OCI-LY7 (cell line): ENCODE measurements around the gene SLC16A10. TPM values are rescaled to one million over a fixed set of nuclear protein-coding genes. Genes with fewer than 3 reads are reported as not detected.

Experiments
- BruUV-seq: library from RNA; stranded (reverse); fragments of 400-500 nt; replicated peaks from 2 replicates; lab custom pipeline; 2021; lab: Mats Ljungman, UMichigan
- CTCF ChIA-PET: fragments of 300-600 bp; sonication (Branson Sonifier 250); formaldehyde crosslinking; loops from one replicate; lab custom pipeline; 2022; ENCODE audit warnings: antibody characterized with exemption; ENCODE audit not compliant: unreplicated experiment; lab: Charles Lee
- POLR2A ChIA-PET: fragments of 300-600 bp; sonication (Branson Sonifier 250); formaldehyde crosslinking; loops from one replicate; lab custom pipeline; 2022; ENCODE audit warnings: antibody characterized with exemption; lab: Charles Lee
- DNase-seq: peaks from one replicate; pipeline ENCODE4 v3.0.0-alpha.2; 2015; ENCODE audit warnings: low spot score
- H2AFZ ChIP-seq: fragments of 200-600 bp; sonication (generic), shearing (Covaris generic); 2 replicates; pipeline ENCODE4 v1.6.1; 2014; ENCODE audit warnings: mild to moderate bottlenecking, antibody characterized with exemption, low read length, moderate library complexity
- H3K27ac ChIP-seq: fragments of 200-600 bp; sonication (generic); 2 replicates; pipeline ENCODE4 v1.5.1; 2014; ENCODE audit warnings: mixed run types, low read depth, mild to moderate bottlenecking, moderate library complexity, low read length, inconsistent platforms; ENCODE audit not compliant: poor library complexity, severe bottlenecking
- H3K36me3 ChIP-seq: fragments of 200-600 bp; sonication (generic); 2 replicates; pipeline ENCODE4 v1.6.1; 2014; ENCODE audit warnings: mild to moderate bottlenecking, antibody characterized with exemption, low read length, moderate library complexity, mixed read lengths; ENCODE audit not compliant: insufficient read depth
- H3K4me1 ChIP-seq: fragments of 200-600 bp; sonication (generic); 2 replicates; pipeline ENCODE4 v1.5.1; 2014; ENCODE audit warnings: mild to moderate bottlenecking, low read length; ENCODE audit not compliant: insufficient read depth, poor library complexity, severe bottlenecking
- H3K4me2 ChIP-seq: fragments of 200-600 bp; sonication (generic); 2 replicates; pipeline ENCODE4 v1.6.1; 2014; ENCODE audit warnings: mild to moderate bottlenecking, low read length
- H3K4me3 ChIP-seq: fragments of 200-600 bp; sonication (generic); 2 replicates; pipeline ENCODE4 v1.5.1; 2014; ENCODE audit warnings: mild to moderate bottlenecking, low read depth, low read length; ENCODE audit not compliant: poor library complexity, severe bottlenecking
- H3K79me2 ChIP-seq: fragments of 200-600 bp; sonication (generic); 2 replicates; pipeline ENCODE4 v1.6.1; 2016; ENCODE audit warnings: low read depth, mild to moderate bottlenecking, low read length, moderate library complexity, mixed read lengths; ENCODE audit not compliant: insufficient read depth
- H3K9me2 ChIP-seq: fragments of 200-600 bp; sonication (generic); 2 replicates; pipeline ENCODE4 v1.6.1; 2016; ENCODE audit warnings: mild to moderate bottlenecking, low read length, mixed read lengths; ENCODE audit not compliant: insufficient read depth
- H3K9me3 ChIP-seq: fragments of 200-600 bp; sonication (generic); 2 replicates; pipeline ENCODE4 v1.6.1; 2014; ENCODE audit warnings: mild to moderate bottlenecking, mixed run types, low read length, mixed read lengths
- H4K20me1 ChIP-seq: fragments of 200-600 bp; sonication (generic); 2 replicates; pipeline ENCODE4 v1.6.1; 2014; ENCODE audit warnings: mild to moderate bottlenecking, antibody characterized with exemption, low read length, moderate library complexity, mixed read lengths; ENCODE audit not compliant: insufficient read depth
- CTCF ChIP-seq: fragments of 200-600 bp; sonication (generic); conservative IDR thresholded peaks from 2 replicates; pipeline ENCODE4 v1.5.1; 2014; ENCODE audit warnings: mild to moderate bottlenecking, antibody characterized with exemption, low read length, moderate library complexity, mixed read lengths
- EZH2phosphoT487 ChIP-seq: fragments of 200-600 bp; sonication (generic); IDR thresholded peaks from 2 replicates; pipeline ENCODE4 v1.6.1; 2018; ENCODE audit warnings: low read depth, borderline replicate concordance, mild to moderate bottlenecking, mixed run types, antibody characterized with exemption, low read length, moderate library complexity, mixed read lengths
- intact Hi-C: fragments of 100-400 bp; cut with micrococcal nuclease; formaldehyde crosslinking; loops from one replicate; pipeline ENCODE4 v1.10.0; 2022; ENCODE audit not compliant: unreplicated experiment
- total RNA-seq, 2 experiments: library from RNA; depleted of rRNA in 1 of 2; stranded (reverse); fragments of >200 nt in 1 of 2; shearing (Covaris generic) in 1 of 2; gene quantifications; 2 replicates each; pipeline ENCODE4 v1.2.3, GENCODE V29; 2014 to 2022

SLC16A10 gene
- total RNA-seq, 2 experiments from 2014 or later, result not detected

- Histone ChIP-seq H4K20me1 (no peaks in the 10 kb centered on the region), H3K9me2 (no peaks in the 10 kb centered on the region), H2AFZ (no peak overlapping the region), H3K36me3 (no peaks in the 10 kb centered on the region), H3K4me1 (no peaks in the 10 kb centered on the region), H3K4me2 (no peak overlapping the region), H3K27ac (no peak overlapping the region), H3K9me3 (no peaks in the 10 kb centered on the region), H3K4me3 (no peak overlapping the region), H3K79me2 (no peaks in the 10 kb centered on the region)
- BruUV-seq, result no TSS peak
- TF ChIP-seq EZH2phosphoT487 (no peak), CTCF (no peak)
- no peak for DNase-seq
- CTCF ChIA-PET, result no interaction called here
- POLR2A ChIA-PET, result interaction anchor here (0.5 to 0.6 kb wide), 2 partner anchors 119 to 141 kb away, joined by 5 read pairs; no protein-coding TSS in a partner anchor
- intact Hi-C loops, result no loop called here
Measured at GRCh38 chr6:111230351-111231089, 143.2 kb downstream of the SLC16A10 start.

GRCh38 chr6:111231090-111231459 lies 143.8 kb downstream of the SLC16A10 start:
- Histone ChIP-seq H4K20me1 (no peaks in the 10 kb centered on the region), H3K9me2 (no peaks in the 10 kb centered on the region), H2AFZ (no peak overlapping the region), H3K27ac (no peak overlapping the region), H3K4me2 (no peak overlapping the region), H3K4me3 (no peak overlapping the region), H3K36me3 (no peaks in the 10 kb centered on the region), H3K9me3 (no peaks in the 10 kb centered on the region), H3K4me1 (no peaks in the 10 kb centered on the region), H3K79me2 (no peaks in the 10 kb centered on the region)
- TF ChIP-seq EZH2phosphoT487 (no peak), CTCF (no peak)
- ChIA-PET POLR2A (interaction anchor here (0.5 kb wide), 1 partner anchor 118 kb away, joined by 5 read pairs; no protein-coding TSS in a partner anchor), CTCF (no interaction called here)
- no peak for DNase-seq
- BruUV-seq, result no TSS peak
- intact Hi-C loops, result no loop called here

GRCh38 chr6:111237852-111238251 lies 150.5 kb downstream of the SLC16A10 start:
- no peak overlapping the region for H2AFZ ChIP-seq
- H3K4me2 ChIP-seq, result no peak overlapping the region
- intact Hi-C loops, result no loop called here
- no peaks in the 10 kb centered on the region for H3K36me3 ChIP-seq
- DNase-seq, result no peak
- no peaks in the 10 kb centered on the region for H3K9me3 ChIP-seq
- TF ChIP-seq CTCF (no peak), EZH2phosphoT487 (no peak)
- no peak overlapping the region for H3K4me3 ChIP-seq
- H3K27ac ChIP-seq, result no peak overlapping the region
- ChIA-PET POLR2A (interaction anchor here (1.0 kb wide), 1 partner anchor 11 kb away, joined by 4 read pairs; no protein-coding TSS in a partner anchor), CTCF (no interaction called here)
- no peaks in the 10 kb centered on the region for H4K20me1 ChIP-seq
- no peaks in the 10 kb centered on the region for H3K4me1 ChIP-seq
- BruUV-seq, result no TSS peak
- no peaks in the 10 kb centered on the region for H3K9me2 ChIP-seq
- no peaks in the 10 kb centered on the region for H3K79me2 ChIP-seq
